GM19239 (cell line): ENCODE data around the gene FOXI1.

ENCODE experiments used
- DNase-seq: peaks from one replicate; pipeline ENCODE4 v3.0.0; 2011; ENCODE audit warnings: low spot score; ENCODE audit not compliant: insufficient read length
- FAIRE-seq: peaks from 2 replicates; lab custom pipeline; 2011; peaks lifted over from hg19 to GRCh38; lab: Jason Lieb, UNC

FOXI1 gene

GRCh38 chr5:170105642-170106611, at the start of gene FOXI1:
FOXI1 (plus strand) TSS chr5:170105897; CDS start chr5:170105958, 61 bp downstream.
- no peak for DNase-seq
- FAIRE-seq, result no peak

DNA sequence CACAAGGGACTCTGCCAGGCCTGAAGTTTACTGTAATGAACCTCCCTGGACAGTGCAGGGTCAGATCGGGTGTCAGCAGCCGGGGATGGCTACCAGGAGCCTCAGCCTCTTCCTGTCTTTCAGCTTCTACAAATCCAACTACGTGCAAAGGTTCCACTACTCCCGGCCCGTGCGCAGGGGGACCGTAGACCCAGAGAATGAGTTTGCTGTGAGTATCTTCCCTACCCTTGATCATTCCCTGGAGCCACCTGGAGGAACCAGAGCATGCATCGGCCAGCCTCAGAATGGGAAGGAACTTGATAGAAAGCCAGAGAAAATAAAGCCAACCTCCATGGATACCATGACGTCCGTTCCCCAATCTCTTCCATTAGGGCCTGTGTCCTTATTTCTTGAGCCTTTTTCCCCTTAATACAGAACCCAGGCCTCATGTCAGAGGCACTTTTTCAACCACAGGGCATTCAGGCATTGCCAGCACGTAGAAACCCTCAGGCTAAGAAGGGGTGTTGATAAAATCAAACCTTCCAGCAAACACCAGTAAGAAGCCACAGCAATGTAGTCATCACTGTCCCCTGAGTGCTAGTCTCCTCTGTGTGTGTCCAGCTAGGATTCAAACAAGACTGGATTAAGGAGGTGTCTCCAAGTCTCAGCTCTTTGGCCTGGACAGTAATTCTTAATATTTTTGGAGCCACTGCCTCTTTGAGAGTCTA, 49.0 kb upstream of the FOXI1 start:
- FAIRE-seq, result no peak
- DNase-seq, result no peak

GRCh38 chr5:170057311-170057710, 48.4 kb upstream of the FOXI1 start:
- FAIRE-seq, result no peak
- DNase-seq, result no peak

GRCh38 chr5:170059221-170059620, 46.5 kb upstream of the FOXI1 start:
- FAIRE-seq, result no peak
- no peak for DNase-seq

GRCh38 chr5:170067152-170067551, 38.5 kb upstream of the FOXI1 start:
- FAIRE-seq, result no peak
- DNase-seq, result no peak

DNA sequence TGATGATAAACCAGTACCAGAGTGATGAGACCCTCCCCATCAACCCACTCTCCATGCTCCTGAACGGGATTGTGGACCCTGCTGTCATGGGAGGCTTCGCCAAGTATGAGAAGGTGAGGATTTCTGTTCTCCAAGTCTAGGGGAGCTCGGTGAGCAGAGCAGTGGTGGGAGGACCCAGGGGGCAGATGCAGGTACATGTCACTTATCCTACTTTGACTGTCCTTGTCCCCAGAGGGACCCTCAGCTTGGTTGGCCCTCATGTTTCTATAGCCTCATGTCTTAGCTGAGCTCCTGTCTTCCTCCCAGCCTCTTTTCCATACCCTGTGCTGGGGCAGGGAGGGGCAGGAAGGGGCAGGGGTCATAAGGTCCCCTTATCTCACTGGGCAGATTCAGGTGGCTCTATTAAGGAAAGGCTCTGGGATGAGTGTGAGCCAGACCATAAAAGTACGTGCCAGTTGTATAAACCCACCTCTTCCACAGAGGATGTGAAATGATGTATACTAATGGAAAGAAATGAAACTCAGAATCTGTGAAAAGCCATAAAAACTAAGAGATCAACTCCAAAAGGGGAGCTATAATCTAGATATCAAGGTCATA, 38.0 kb upstream of the FOXI1 start:
- FAIRE-seq (no peak), DNase-seq (no peak)

DNA sequence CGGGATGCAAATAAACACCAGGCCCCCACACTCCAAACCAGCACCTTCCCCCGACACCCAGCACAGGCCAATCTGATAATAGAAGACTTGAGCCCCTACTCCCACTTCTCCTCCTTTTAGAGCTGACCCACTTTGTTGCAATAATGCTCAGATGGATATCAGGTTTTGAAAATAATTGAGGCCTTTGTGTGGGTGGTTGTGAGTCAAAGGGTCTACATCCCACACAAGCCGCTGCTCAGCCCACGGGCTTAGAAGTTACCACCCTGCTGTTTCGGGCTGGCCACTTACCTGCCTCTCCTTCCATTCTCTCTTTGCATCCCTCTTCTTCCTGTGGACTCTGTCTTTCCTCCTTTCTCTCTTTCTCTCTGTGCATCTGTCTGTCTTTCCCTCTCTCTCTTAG, 36.2 kb upstream of the FOXI1 start:
- DNase-seq, result no peak
- FAIRE-seq, result no peak

DNA sequence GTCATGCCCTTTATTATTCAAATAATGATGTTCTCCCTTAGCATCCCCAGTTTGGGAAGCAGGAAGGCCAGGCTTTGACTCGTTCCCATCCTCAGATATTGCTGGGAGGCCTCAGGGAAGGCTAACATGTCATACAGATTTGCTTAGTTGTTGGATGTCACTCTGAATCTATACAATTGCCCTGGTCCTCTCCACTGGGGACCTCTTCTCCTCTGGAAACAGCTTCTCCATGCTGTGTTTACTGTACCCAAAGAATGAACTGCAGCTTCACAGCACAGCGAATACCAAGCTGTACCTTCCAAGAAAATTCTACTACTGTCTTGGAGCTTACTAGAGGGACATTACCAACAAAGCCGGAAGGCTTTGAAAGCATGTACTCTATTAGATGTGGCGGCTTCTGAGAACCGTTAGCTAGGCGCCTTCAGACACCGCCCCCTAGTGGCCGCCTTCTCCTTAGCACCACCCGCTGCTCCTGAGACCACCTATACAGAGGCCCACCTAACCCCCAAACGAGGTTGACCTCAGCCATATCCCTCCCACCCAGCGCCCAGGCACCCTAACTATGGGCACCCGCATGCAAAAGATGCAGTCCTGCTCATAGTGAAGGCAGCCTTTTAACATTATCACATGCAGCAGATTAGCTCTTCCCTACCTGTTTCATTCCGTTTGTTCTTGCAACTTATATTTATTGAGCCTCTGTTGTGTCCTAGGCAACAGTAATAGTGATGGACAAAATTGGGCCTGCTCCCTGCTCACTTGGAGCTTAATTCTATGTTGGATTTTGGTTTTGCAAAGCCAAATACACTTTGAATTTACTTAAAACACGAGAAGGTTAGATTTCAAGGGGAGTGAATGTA, 34.9 kb upstream of the FOXI1 start:
- FAIRE-seq (no peak), DNase-seq (no peak)

DNA sequence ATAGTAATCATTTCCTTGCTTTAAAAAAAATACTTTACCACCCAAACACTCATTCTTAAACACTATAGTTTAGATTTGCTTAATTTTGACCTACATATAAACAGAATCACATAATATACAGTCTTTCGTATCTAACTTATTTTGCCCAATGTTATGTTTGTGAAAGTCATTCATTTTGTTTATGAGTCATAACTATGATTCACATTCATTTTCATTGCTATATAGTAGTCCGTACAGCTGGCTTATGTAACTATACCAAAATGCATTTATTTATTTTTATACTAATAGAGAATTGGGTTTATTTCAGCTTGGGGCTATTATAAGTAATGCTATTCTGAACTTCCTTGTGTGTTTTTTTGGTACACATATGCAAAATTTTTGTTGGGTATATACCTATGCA, 33.9 kb upstream of the FOXI1 start:
- FAIRE-seq (peak; percentile 52), DNase-seq (no peak)

- FAIRE-seq, result no peak
These were observed 30.0 kb upstream of the FOXI1 start for GRCh38 chr5:170075696-170076095.

GRCh38 chr5:170076211-170076610, 29.5 kb upstream of the FOXI1 start:
- FAIRE-seq (peak; percentile 31), DNase-seq (no peak)

More at GRCh38 chr5:170075696-170076095, 30.0 kb upstream of the FOXI1 start:
- no peak for DNase-seq

GRCh38 chr5:170076739-170077138, 29.0 kb upstream of the FOXI1 start:
- FAIRE-seq (no peak), DNase-seq (no peak)

DNA sequence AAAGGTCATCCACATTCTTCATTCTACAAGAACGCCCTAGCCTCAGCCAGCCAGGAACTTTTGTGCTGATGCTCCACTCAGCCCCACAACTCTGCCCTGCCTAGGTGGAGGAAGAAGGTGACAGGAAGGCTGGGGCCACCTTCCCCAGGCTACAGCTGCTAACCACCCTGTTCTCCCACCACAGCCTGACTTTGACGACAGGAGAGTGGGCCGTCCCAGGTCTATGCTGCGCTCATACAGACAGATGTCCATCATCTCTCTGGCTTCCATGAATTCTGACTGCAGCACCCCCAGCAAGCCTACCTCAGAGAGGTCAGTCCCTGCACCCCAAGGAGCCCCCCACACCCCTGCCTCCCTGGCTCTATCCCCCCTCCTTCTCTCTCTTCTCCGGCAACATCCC, 28.2 kb upstream of the FOXI1 start:
- no peak for FAIRE-seq

DNA sequence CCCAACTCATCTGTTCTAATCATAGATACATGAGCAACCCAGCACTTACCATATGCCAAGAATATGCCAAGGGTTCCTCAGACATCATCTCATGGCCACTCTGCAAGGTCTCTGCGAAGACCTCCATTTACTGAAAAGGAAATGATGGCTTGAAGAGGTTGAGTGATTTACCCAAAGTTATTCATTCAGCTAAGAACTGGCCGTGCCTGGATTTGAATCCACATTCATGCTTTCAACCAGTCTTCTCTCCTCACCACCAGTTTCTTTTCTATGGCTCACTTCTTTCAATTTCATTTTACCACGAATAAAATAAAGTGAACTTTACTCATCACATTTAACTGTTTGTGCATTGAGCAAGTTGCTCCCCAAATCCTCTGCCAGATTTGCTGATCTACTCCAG, 27.2 kb upstream of the FOXI1 start:
- FAIRE-seq, result no peak

More for the DNA sequence above, 28.2 kb upstream of the FOXI1 start:
- DNase-seq, result no peak

GRCh38 chr5:170078931-170079330, 26.8 kb upstream of the FOXI1 start:
- no peak for FAIRE-seq
- no peak for DNase-seq

More for the DNA sequence above, 27.2 kb upstream of the FOXI1 start:
- DNase-seq, result no peak

- FAIRE-seq (no peak), DNase-seq (no peak)
These were observed 25.5 kb upstream of the FOXI1 start for GRCh38 chr5:170080217-170080616.

DNA sequence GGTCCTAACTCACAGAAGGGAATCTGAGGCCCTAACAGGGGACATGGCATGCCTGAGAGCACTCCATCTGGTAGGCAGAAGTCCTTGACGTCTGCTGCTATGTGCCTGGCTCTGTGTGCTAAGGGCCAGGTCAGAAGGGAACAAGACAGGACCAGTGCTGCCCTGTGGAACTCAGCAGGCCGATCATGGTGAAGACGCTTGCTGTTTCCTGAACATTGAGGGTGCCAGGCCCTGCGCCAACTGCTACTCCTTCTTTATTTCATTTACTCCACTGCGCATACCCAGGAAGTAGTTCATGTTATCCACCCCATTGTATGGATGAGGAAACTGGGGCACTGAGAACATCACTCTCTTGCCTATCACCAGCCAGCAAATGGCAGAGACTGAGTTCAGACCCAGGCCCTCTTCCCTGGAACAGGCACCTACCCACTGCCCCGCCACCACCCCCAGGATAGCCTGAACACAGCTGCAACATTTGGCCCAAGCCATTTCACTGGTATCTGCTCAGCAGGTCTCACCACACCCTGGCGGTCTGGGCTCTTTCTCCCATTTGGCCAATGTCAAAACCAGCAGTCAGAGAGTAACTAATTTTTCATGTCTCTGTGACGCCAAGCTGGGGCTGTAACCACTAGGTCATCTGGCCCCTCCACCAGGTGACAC, 24.8 kb upstream of the FOXI1 start:
- DNase-seq, result no peak
- no peak for FAIRE-seq

DNA sequence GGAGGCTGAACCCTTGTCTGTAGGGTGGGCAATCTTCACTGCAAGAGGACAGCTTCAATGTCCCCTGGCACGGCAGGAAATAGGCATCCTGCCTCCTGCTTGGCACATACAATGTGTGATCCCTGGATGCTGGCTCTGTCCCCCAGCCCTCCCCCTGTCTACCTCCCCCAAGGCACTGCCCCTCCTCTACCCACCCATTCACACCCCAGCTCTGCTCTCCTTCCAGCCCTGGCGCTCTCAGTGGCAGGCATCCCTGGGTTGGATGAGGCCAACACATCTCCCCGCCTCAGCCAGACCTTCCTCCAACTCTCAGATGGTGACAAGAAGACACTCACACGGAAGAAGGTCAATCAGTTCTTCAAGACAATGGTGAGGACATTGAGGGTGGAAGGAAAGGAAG, 24.1 kb upstream of the FOXI1 start:
- no peak for DNase-seq
- no peak for FAIRE-seq

GRCh38 chr5:170082701-170083100, 23.0 kb upstream of the FOXI1 start:
- FAIRE-seq, result no peak
- no peak for DNase-seq
